ENCODE results near the gene MARK4.
"Not testable (repeated sequence)": the region's sequence is repeated elsewhere in the genome, so short reads cannot be mapped to it uniquely, and the experiment has no call there.

Gene MARK4

DNA sequence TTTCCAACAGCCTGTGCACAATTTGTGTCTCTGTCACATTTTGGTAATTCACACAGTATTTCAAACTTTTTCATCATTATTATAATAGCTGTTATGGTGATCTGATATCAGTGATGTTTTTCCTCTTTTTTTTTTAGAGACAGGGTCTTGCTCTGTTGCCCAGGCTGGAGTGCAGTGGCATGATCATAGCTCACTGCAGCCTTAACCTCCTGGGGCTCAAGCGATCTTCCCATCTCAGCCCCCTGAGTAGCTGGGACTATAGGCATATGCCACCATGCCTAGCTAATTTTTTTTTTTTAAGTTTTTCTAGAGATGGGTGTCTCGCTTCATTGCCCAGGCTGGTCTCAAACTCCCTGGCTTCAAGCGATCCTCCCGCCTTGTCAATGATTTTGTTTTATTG, 5.8 kb downstream of the MARK4 start:
- DNase-seq (ENCODE audit: low read depth): no peak
- no peak overlapping the region for H3K4me3 ChIP-seq (ENCODE audit: low read depth, low read length)
- TF ChIP-seq, protein P1, sequence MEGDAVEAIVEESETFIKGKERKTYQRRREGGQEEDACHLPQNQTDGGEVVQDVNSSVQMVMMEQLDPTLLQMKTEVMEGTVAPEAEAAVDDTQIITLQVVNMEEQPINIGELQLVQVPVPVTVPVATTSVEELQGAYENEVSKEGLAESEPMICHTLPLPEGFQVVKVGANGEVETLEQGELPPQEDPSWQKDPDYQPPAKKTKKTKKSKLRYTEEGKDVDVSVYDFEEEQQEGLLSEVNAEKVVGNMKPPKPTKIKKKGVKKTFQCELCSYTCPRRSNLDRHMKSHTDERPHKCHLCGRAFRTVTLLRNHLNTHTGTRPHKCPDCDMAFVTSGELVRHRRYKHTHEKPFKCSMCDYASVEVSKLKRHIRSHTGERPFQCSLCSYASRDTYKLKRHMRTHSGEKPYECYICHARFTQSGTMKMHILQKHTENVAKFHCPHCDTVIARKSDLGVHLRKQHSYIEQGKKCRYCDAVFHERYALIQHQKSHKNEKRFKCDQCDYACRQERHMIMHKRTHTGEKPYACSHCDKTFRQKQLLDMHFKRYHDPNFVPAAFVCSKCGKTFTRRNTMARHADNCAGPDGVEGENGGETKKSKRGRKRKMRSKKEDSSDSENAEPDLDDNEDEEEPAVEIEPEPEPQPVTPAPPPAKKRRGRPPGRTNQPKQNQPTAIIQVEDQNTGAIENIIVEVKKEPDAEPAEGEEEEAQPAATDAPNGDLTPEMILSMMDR (IDR thresholded peaks at IDR 0.05; ENCODE audit: low read depth, low read length, missing control alignments): no peak

DNA sequence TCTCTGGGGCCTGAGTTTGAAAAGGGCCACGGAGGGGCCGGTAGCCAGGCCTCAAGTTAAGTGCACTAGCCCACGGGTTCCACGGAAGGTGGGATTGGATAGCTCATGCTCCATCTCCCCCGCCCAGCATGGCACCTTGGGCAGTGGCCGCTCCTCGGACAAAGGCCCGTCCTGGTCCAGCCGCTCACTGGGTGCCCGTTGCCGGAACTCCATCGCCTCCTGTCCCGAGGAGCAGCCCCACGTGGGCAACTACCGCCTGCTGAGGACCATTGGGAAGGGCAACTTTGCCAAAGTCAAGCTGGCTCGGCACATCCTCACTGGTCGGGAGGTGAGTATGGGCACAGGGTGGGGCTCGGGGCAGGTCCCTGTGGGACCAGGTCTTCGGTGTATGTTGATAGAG, 7.8 kb downstream of the MARK4 start:
- H3K4me3 ChIP-seq (ENCODE audit: low read depth, low read length): no peak overlapping the region
- DNase-seq (ENCODE audit: low read depth): no peak
- TF ChIP-seq, protein P1 (IDR thresholded peaks at IDR 0.05; ENCODE audit: low read depth, low read length, missing control alignments): no peak

DNA sequence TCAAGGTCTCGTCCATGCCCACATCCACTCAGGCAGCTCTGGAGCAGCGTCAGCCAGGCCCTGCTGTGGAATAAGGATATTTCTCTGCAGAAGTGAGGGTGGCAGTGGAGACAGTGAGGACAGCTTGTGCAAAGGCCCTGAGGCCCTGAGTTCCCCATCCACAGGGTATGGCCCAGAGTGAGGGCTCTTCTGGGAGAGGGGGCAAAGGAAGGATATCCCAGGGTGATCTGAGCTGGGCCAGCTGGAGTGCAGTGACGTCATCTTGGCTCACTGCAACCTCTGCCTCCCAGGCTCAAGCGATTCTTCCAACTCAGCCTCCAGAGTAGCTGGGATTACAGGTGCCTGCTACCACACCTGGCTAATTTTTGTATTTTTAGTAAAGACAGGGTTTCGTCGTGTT, 11.5 kb downstream of the MARK4 start:
- no peak for DNase-seq (ENCODE audit: low read depth)
- no peak overlapping the region for H3K4me3 ChIP-seq (ENCODE audit: low read depth, low read length)
- TF ChIP-seq, protein P1 (IDR thresholded peaks at IDR 0.05; ENCODE audit: low read depth, low read length, missing control alignments): no peak

GRCh38 chr19:45263013-45263412, 11.9 kb downstream of the MARK4 start:
- DNase-seq (ENCODE audit: low read depth): no peak
- TF ChIP-seq, protein P1 (IDR thresholded peaks at IDR 0.05; ENCODE audit: low read depth, low read length, missing control alignments): no peak
- H3K4me3 ChIP-seq (ENCODE audit: low read depth, low read length): no peak overlapping the region

GRCh38 chr19:45264781-45265317, 13.8 kb downstream of the MARK4 start:
- H3K4me3 ChIP-seq (ENCODE audit: low read depth, low read length): no peak overlapping the region
- DNase-seq (ENCODE audit: low read depth): no peak
- TF ChIP-seq, protein P1 (IDR thresholded peaks at IDR 0.05; ENCODE audit: low read depth, low read length, missing control alignments): no peak

DNA sequence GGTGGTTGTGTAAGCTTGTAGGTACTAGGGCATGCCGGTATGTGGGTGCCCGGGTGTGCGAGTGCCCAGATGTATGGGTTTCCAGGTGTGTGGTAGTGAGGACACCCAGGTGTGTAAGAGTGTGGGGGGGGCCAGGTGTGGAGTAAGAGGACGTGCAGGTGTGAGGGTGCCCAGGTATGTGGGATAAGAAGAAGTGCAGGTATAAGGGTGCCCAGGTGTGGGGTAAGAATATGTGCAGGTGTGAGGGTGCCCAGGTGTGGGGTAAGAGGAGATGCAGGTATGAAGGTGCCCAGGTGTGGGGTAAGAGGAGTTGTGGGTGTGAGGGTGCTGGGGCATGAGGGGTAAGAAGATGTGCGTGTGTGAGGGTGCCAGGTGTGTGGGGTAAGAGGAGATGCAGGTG, 14.3 kb downstream of the MARK4 start:
- DNase-seq (ENCODE audit: low read depth): no peak
- H3K4me3 ChIP-seq (ENCODE audit: low read depth, low read length): no peak overlapping the region
- TF ChIP-seq, protein P1 (IDR thresholded peaks at IDR 0.05; ENCODE audit: low read depth, low read length, missing control alignments): no peak

- DNase-seq (ENCODE audit: low read depth): no peak
- no peak overlapping the region for H3K4me3 ChIP-seq (ENCODE audit: low read depth, low read length)
- TF ChIP-seq, protein P1 (IDR thresholded peaks at IDR 0.05; ENCODE audit: low read depth, low read length, missing control alignments): no peak
These were observed 16.2 kb downstream of the MARK4 start for GRCh38 chr19:45267296-45267695.

DNA sequence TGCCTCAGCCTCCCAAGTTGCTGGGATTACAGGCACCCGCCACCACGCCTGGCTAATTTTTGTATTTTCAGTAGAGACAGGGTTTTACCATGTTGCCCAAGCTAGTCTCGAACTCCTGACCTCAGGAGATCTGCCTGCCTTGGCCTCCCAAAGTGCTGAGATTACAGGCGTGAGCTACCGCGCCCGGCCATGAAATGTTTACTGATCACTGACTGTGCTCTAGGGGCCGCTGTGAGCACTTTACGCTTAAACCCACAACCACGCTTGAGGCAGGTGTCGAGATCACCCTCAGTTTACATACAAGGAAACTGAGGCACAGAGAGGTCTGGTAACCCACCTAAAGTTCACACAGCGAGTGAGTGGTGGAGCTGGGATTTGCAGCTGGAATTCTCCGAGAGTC, 18.9 kb downstream of the MARK4 start:
- not testable (repeated sequence) for H3K4me3 ChIP-seq (ENCODE audit: low read depth, low read length); DNase-seq (ENCODE audit: low read depth)
